ENCODE data around the gene C2CD4D.

Gene C2CD4D

GRCh38 chr1:151853411-151853943, 13.9 kb upstream of the C2CD4D start, which contains the start of gene THEM5:
TSS of gene THEM5 (minus strand) at chr1:151853712. CDS start at chr1:151853565, 147 bp downstream.
- H3K9me3 ChIP-seq (ENCODE audit: insufficient read depth, low read length): no peaks in the 10 kb centered on the region
- TF ChIP-seq CTCF (IDR thresholded peaks at IDR 0.05; ENCODE audit: insufficient read depth, low read length, poor library complexity, severe bottlenecking): no peak
- no peak for TF ChIP-seq EZH2phosphoT487 (conservative IDR thresholded peaks at IDR 0.05; ENCODE audit: low read length)
- no peak within 1 kb of the TSS for H3K4me2 ChIP-seq (ENCODE audit: low read depth, low read length, poor library complexity, severe bottlenecking)
- H3K9ac ChIP-seq (ENCODE audit: low read length): no peak within 1 kb of the TSS
- H3K9me2 ChIP-seq (replicated peaks; ENCODE audit: insufficient read depth, low read length): no peaks in the 10 kb centered on the region
- H3K79me2 ChIP-seq (ENCODE audit: insufficient read depth, low read length): no peaks in the 10 kb centered on the region
- H3K27ac ChIP-seq (ENCODE audit: low read depth, low read length): no peak within 1 kb of the TSS
- H4K20me1 ChIP-seq (ENCODE audit: low read depth, low read length): no peaks in the 10 kb centered on the region
- no peaks in the 10 kb centered on the region for H3F3A ChIP-seq (ENCODE audit: insufficient read depth)
- no peaks in the 10 kb centered on the region for H3K36me3 ChIP-seq (ENCODE audit: low read length)
- no peaks in the 10 kb centered on the region for H3K27me3 ChIP-seq (ENCODE audit: low read length)
- H3K4me3 ChIP-seq (ENCODE audit: insufficient read depth, low read length, poor library complexity, severe bottlenecking): no peak within 1 kb of the TSS
- H2AFZ ChIP-seq (ENCODE audit: low read depth, low read length, severe bottlenecking): no peak within 1 kb of the TSS

- H3K4me2 ChIP-seq (ENCODE audit: low read depth, low read length, poor library complexity, severe bottlenecking): no peak overlapping the region
- no peak overlapping the region for H3K4me3 ChIP-seq (ENCODE audit: insufficient read depth, low read length, poor library complexity, severe bottlenecking)
- H4K20me1 ChIP-seq (ENCODE audit: low read depth, low read length): no peaks in the 10 kb centered on the region
- H3K79me2 ChIP-seq (ENCODE audit: insufficient read depth, low read length): no peaks in the 10 kb centered on the region
- H3F3A ChIP-seq (ENCODE audit: insufficient read depth): no peaks in the 10 kb centered on the region
- no peaks in the 10 kb centered on the region for H3K27me3 ChIP-seq (ENCODE audit: low read length)
- TF ChIP-seq CTCF (IDR thresholded peaks at IDR 0.05; ENCODE audit: insufficient read depth, low read length, poor library complexity, severe bottlenecking) (no peak), EZH2phosphoT487 (conservative IDR thresholded peaks at IDR 0.05; ENCODE audit: low read length) (no peak)
- H3K36me3 ChIP-seq (ENCODE audit: low read length): no peaks in the 10 kb centered on the region
- H3K9me2 ChIP-seq (replicated peaks; ENCODE audit: insufficient read depth, low read length): no peaks in the 10 kb centered on the region
- H2AFZ ChIP-seq (ENCODE audit: low read depth, low read length, severe bottlenecking): no peak overlapping the region
- no peaks in the 10 kb centered on the region for H3K9me3 ChIP-seq (ENCODE audit: insufficient read depth, low read length)
- H3K27ac ChIP-seq (ENCODE audit: low read depth, low read length): no peak overlapping the region
- no peak overlapping the region for H3K9ac ChIP-seq (ENCODE audit: low read length)
Measured at GRCh38 chr1:151852733-151853132, 13.1 kb upstream of the C2CD4D start.

- no peaks in the 10 kb centered on the region for H3K9me3 ChIP-seq (ENCODE audit: insufficient read depth, low read length)
- no peaks in the 10 kb centered on the region for H3K9me2 ChIP-seq (replicated peaks; ENCODE audit: insufficient read depth, low read length)
- H3F3A ChIP-seq (ENCODE audit: insufficient read depth): no peaks in the 10 kb centered on the region
- no peak for TF ChIP-seq EZH2phosphoT487 (conservative IDR thresholded peaks at IDR 0.05; ENCODE audit: low read length)
- TF ChIP-seq CTCF (IDR thresholded peaks at IDR 0.05; ENCODE audit: insufficient read depth, low read length, poor library complexity, severe bottlenecking): no peak
- no peaks in the 10 kb centered on the region for H4K20me1 ChIP-seq (ENCODE audit: low read depth, low read length)
- H3K27ac ChIP-seq (ENCODE audit: low read depth, low read length): no peak overlapping the region
- no peaks in the 10 kb centered on the region for H3K27me3 ChIP-seq (ENCODE audit: low read length)
- H3K4me2 ChIP-seq (ENCODE audit: low read depth, low read length, poor library complexity, severe bottlenecking): no peak overlapping the region
- H3K79me2 ChIP-seq (ENCODE audit: insufficient read depth, low read length): no peaks in the 10 kb centered on the region
- no peak overlapping the region for H2AFZ ChIP-seq (ENCODE audit: low read depth, low read length, severe bottlenecking)
- no peak overlapping the region for H3K9ac ChIP-seq (ENCODE audit: low read length)
- H3K4me3 ChIP-seq (ENCODE audit: insufficient read depth, low read length, poor library complexity, severe bottlenecking): no peak overlapping the region
- no peaks in the 10 kb centered on the region for H3K36me3 ChIP-seq (ENCODE audit: low read length)
Measured at GRCh38 chr1:151851886-151852285, 12.3 kb upstream of the C2CD4D start.

Data from SU-DHL-6 (cell line).